HFFc6 (cell line): ENCODE data around the gene RXFP2. TPM values are rescaled to one million over a fixed set of nuclear protein-coding genes. Genes with fewer than 3 reads are reported as not detected.

Experiments used
- DNase-seq: peaks from one replicate; pipeline ENCODE4 v3.0.0-alpha.2; 2018
- H3K27ac Mint-ChIP-seq: 2 replicates; pipeline ENCODE4 v1.8.0; 2020; ENCODE audit warnings: mild to moderate bottlenecking, mixed read lengths
- H3K27me3 Mint-ChIP-seq: 2 replicates; pipeline ENCODE4 v1.8.0; 2021; ENCODE audit warnings: mild to moderate bottlenecking, moderate library complexity, mixed read lengths; ENCODE audit not compliant: insufficient read depth
- H3K36me3 Mint-ChIP-seq: 2 replicates; pipeline ENCODE4 v1.8.0; 2021; ENCODE audit warnings: low read depth, mixed read lengths
- H3K4me1 Mint-ChIP-seq: 2 replicates; pipeline ENCODE4 v1.8.0; 2020; ENCODE audit warnings: low read depth, mixed read lengths
- H3K4me3 Mint-ChIP-seq: 2 replicates; pipeline ENCODE4 v1.8.0; 2020; ENCODE audit warnings: mild to moderate bottlenecking, moderate library complexity, mixed read lengths
- H3K9me3 Mint-ChIP-seq: 2 replicates; pipeline ENCODE4 v1.8.0; 2020; ENCODE audit warnings: mild to moderate bottlenecking, mixed read lengths
- total RNA-seq, 6 experiments: library from RNA; stranded (reverse); fragmentation: NEBNext Ultra II Directional; extraction: Animal tissue kit (Norgen Biotek cat#: 25700); gene quantifications; 2 replicates in 1 of 6; 3 replicates in 5 of 6; pipeline ENCODE4 v1.2.3, GENCODE V29; 2021
- TF ChIP-seq, protein P1 (sequence below): fragments of 200-600 bp; sonication (generic); IDR thresholded peaks from 2 replicates; pipeline ENCODE4 v1.5.0; 2021; ENCODE audit warnings: antibody characterized with exemption, mild to moderate bottlenecking

The RXFP2 gene
- total RNA-seq, 6 experiments from 2014 or later = not detected

DNA sequence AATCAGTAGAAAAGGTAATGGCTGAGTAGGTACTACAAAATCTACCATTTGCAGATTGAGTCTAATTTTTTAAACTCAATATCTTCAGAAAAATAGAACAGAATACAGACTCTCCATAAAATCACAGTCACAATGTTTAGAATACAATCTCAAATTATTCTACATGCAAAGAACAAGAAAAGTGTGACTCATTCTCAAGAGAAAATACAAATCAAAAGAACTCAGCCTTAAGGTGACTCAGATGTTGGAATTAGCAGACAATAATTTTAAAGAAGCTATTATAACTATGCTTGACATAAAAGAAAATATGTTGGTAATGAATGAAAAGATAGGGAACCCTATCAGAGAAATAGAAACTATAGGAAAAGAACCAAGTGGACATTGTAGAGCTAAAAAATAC, 78.9 kb downstream of the RXFP2 start:
- DNase-seq = no peak
- Mint-ChIP-seq H3K36me3 (peaks cover 8% of the 10 kb centered on the region), H3K27ac (no peak overlapping the region), H3K4me1 (no peaks in the 10 kb centered on the region), H3K9me3 (peaks cover 9% of the 10 kb centered on the region), H3K27me3 (peaks cover 1% of the 10 kb centered on the region; the same call in 1 of the 2 replicates), H3K4me3 (no peak overlapping the region)
- TF ChIP-seq, protein P1, sequence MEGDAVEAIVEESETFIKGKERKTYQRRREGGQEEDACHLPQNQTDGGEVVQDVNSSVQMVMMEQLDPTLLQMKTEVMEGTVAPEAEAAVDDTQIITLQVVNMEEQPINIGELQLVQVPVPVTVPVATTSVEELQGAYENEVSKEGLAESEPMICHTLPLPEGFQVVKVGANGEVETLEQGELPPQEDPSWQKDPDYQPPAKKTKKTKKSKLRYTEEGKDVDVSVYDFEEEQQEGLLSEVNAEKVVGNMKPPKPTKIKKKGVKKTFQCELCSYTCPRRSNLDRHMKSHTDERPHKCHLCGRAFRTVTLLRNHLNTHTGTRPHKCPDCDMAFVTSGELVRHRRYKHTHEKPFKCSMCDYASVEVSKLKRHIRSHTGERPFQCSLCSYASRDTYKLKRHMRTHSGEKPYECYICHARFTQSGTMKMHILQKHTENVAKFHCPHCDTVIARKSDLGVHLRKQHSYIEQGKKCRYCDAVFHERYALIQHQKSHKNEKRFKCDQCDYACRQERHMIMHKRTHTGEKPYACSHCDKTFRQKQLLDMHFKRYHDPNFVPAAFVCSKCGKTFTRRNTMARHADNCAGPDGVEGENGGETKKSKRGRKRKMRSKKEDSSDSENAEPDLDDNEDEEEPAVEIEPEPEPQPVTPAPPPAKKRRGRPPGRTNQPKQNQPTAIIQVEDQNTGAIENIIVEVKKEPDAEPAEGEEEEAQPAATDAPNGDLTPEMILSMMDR = no peak

DNA sequence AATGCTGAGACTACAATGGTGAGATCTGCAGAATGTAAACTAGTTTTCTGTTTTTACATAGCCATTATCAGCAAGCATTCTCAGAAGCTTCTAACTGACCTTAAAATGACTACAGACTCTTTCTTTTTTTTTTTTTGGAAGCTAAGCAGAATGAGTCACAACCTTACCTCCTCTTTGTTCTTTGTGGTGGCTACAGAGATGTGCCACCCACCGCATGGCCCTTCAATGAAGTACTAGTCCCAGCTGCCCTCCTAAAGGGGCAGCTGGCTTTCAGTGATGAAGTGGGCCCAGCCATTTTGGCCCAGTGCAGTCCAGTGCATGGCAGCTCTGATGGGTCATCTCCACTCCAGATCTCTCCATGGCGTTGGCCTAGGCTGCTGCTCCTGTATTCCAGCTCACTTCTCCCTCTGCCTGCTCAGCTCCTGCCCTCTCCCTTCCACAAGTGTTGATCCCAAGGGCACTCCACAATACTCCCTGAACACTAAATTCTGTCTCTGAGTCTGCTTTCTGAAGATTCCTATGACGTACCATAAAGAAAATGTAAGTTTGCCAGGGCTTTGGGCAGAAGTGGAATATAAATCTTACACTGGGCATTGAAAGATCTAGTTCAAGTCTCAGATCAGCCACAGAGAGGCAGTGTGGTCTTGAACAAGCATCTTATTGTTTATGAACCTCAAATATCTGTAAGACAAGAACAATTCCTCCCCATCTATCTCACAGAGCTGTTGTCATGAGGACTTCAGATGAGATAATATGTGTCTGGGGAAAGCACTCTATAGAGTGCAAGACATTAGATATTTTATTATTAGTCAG, 85.6 kb downstream of the RXFP2 start:
- Mint-ChIP-seq H3K27me3 (peaks cover 14% of the 10 kb centered on the region), H3K4me3 (no peak overlapping the region), H3K9me3 (no peaks in the 10 kb centered on the region), H3K36me3 (no peaks in the 10 kb centered on the region), H3K4me1 (no peaks in the 10 kb centered on the region), H3K27ac (no peak overlapping the region)
- TF ChIP-seq, protein P1 = peak; percentile 47; the same call in 1 of the 2 replicates
- DNase-seq = peak; percentile 17

- Mint-ChIP-seq H3K27me3 (peaks cover 18% of the 10 kb centered on the region), H3K4me1 (no peaks in the 10 kb centered on the region), H3K27ac (no peak overlapping the region), H3K36me3 (no peaks in the 10 kb centered on the region), H3K9me3 (no peaks in the 10 kb centered on the region), H3K4me3 (no peak overlapping the region)
- no peak for DNase-seq
- TF ChIP-seq, protein P1 = no peak
Observed at GRCh38 chr13:31826521-31826920, 87.2 kb downstream of the RXFP2 start.

GRCh38 chr13:31827707-31828106, 88.4 kb downstream of the RXFP2 start:
- Mint-ChIP-seq H3K36me3 (no peaks in the 10 kb centered on the region), H3K9me3 (no peaks in the 10 kb centered on the region), H3K4me1 (no peaks in the 10 kb centered on the region)

DNA sequence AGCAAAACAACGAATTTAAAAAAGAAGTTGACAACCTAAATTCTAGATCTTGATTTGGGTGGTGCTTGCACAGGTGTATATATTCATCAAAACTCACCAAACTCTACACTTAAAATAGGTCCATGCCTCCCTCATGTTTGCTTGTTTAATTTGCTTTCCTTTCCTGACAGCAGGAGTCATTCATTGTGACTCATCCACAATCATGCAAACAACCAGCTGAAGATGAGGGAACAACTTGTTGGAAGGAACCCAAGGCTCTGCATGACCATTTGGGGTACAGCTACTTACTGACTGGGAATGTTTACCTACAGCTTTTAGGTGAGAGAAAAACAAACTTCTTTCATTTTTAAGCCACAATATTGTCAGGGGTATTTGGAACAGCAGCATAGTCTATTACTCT, 96.6 kb downstream of the RXFP2 start:
- DNase-seq = peak; percentile 66
- Mint-ChIP-seq H3K27ac (no peak overlapping the region), H3K9me3 (no peaks in the 10 kb centered on the region), H3K4me3 (no peak overlapping the region), H3K36me3 (no peaks in the 10 kb centered on the region), H3K4me1 (peaks cover 8% of the 10 kb centered on the region), H3K27me3 (peaks cover 15% of the 10 kb centered on the region)
- TF ChIP-seq, protein P1 = no peak

More at GRCh38 chr13:31827707-31828106, 88.4 kb downstream of the RXFP2 start:
- TF ChIP-seq, protein P1 = no peak
- peaks cover 18% of the 10 kb centered on the region for H3K27me3 Mint-ChIP-seq
- no peak overlapping the region for H3K4me3 Mint-ChIP-seq
- H3K27ac Mint-ChIP-seq = no peak overlapping the region
- DNase-seq = no peak
